WI38 (cell line): ENCODE measurements around the gene PTPRR.

Source experiments
- H3K4me3 ChIP-seq: 2 replicates; pipeline ENCODE4 v1.5.1; 2011; ENCODE audit warnings: low read depth, mild to moderate bottlenecking, control low read depth, low read length
- TF ChIP-seq, protein P1 (sequence below): IDR thresholded peaks from 2 replicates; pipeline ENCODE4 v1.5.1; 2012; ENCODE audit warnings: low read depth, mild to moderate bottlenecking, control low read depth, low read length

PTPRR gene

DNA sequence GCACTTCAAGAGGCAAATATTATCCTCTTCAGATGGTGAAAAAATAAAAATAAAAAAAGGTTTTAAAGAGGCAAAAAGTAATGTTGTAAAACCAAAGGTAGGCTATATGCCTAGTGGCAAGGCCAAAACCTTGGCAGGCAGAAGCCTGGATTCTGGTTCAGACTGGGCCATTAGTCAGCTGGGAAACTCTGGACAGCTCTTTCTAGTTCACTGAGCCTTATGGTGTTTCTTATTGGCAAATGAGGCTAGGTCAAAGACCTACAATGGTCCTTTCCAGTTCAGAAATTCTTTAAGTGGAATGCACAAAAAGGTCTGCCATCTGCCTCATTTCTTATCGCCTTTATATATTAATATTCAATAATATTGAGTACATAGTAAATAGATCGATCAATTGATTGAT, 327.9 kb downstream of the PTPRR start:
- TF ChIP-seq, protein P1, sequence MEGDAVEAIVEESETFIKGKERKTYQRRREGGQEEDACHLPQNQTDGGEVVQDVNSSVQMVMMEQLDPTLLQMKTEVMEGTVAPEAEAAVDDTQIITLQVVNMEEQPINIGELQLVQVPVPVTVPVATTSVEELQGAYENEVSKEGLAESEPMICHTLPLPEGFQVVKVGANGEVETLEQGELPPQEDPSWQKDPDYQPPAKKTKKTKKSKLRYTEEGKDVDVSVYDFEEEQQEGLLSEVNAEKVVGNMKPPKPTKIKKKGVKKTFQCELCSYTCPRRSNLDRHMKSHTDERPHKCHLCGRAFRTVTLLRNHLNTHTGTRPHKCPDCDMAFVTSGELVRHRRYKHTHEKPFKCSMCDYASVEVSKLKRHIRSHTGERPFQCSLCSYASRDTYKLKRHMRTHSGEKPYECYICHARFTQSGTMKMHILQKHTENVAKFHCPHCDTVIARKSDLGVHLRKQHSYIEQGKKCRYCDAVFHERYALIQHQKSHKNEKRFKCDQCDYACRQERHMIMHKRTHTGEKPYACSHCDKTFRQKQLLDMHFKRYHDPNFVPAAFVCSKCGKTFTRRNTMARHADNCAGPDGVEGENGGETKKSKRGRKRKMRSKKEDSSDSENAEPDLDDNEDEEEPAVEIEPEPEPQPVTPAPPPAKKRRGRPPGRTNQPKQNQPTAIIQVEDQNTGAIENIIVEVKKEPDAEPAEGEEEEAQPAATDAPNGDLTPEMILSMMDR: no peak
- no peak overlapping the region for H3K4me3 ChIP-seq

DNA sequence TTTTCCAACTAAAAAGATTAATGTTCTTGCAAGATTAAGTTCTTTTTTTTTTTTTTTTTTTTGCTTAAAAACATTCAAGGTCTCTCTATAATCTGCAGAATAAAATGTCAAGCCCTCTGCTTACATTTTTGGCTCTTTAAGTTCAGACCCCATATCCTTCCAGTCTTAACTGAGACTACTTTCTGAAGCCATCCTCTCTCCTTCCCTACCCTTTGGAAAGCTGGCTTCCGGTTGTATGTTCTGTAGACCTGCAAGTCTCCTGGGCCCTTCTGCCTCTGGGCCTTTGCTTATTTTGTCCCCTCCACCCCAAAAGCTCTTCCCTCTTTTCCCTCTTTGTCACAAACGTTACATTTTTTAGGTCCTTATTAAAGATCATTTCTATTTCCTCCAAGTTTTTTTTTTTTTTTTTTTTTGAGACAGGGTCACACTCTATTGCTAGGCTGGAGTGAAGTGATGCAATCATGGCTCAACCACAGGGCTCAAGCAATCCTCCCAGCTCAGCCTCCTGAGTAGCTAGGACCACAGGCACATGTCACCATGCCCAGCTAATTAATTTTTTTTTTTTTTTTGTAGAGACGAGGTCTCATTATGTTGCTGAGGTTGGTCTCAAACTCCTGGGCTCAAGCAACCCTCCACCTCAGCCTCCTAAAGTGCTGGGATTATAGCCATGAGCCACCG, 329.9 kb downstream of the PTPRR start:
- H3K4me3 ChIP-seq: no peak overlapping the region
- TF ChIP-seq, protein P1: no peak

DNA sequence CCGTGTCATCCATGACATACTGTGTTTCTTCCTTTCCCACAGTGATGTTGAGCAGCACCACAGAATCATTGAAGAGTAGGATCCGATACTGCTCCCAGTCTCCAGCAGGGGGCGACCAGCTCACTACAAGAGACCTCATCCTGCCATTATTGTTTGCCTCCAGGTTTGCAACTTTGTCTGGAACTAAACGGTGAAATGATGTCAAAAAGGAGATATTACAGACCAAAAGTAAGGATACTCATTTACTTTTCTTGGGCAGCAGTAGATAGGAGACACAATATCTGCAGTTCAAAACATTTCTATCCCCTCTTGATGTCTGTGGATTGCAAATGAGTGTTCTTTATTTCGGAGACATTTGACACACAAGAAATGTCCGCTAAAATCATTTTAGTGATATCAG, 330.5 kb downstream of the PTPRR start:
- TF ChIP-seq, protein P1: peak; percentile 65
- H3K4me3 ChIP-seq: no peak overlapping the region
